GM18520 (cell line): ENCODE data around the gene CADM1.

ENCODE experiments used
- ATAC-seq: cut with Tn5 transposase; IDR thresholded peaks from one replicate; pipeline ENCODE4 v1.9.1; 2021; ENCODE audit not compliant: unreplicated experiment

The CADM1 gene

GRCh38 chr11:115362997-115363396, 141.2 kb downstream of the CADM1 start:
- ATAC-seq: no peak

GRCh38 chr11:115361025-115361424, 143.2 kb downstream of the CADM1 start:
- ATAC-seq: no peak

- ATAC-seq: no peak
These were observed 143.9 kb downstream of the CADM1 start for GRCh38 chr11:115360186-115360824.

- no peak for ATAC-seq
These were observed 147.1 kb downstream of the CADM1 start for GRCh38 chr11:115357066-115357465.

- ATAC-seq: no peak
These were observed 151.3 kb downstream of the CADM1 start for GRCh38 chr11:115352805-115353485.

- ATAC-seq: no peak
These were observed 154.7 kb downstream of the CADM1 start for GRCh38 chr11:115349335-115350017.

GRCh38 chr11:115348416-115348815, 155.8 kb downstream of the CADM1 start:
- no peak for ATAC-seq

- no peak for ATAC-seq
These were observed 157.1 kb downstream of the CADM1 start for GRCh38 chr11:115347106-115347505.

- no peak for ATAC-seq
These were observed 158.4 kb downstream of the CADM1 start for GRCh38 chr11:115345840-115346239.

GRCh38 chr11:115345361-115345760, 158.9 kb downstream of the CADM1 start:
- no peak for ATAC-seq

- ATAC-seq: no peak
These were observed 159.4 kb downstream of the CADM1 start for GRCh38 chr11:115344846-115345245.

- no peak for ATAC-seq
These were observed 162.1 kb downstream of the CADM1 start for GRCh38 chr11:115342142-115342541.

- ATAC-seq: no peak
These were observed 163.3 kb downstream of the CADM1 start for GRCh38 chr11:115340874-115341273.

- ATAC-seq: no peak
These were observed 165.7 kb downstream of the CADM1 start for GRCh38 chr11:115338476-115338875.

GRCh38 chr11:115334932-115335788, 169.1 kb downstream of the CADM1 start:
- ATAC-seq: no peak

- no peak for ATAC-seq
These were observed 170.3 kb downstream of the CADM1 start for GRCh38 chr11:115333949-115334348.

- ATAC-seq: no peak
These were observed 171.1 kb downstream of the CADM1 start for GRCh38 chr11:115333121-115333520.

- no peak for ATAC-seq
These were observed 173.3 kb downstream of the CADM1 start for GRCh38 chr11:115330684-115331482.

GRCh38 chr11:115326526-115326925, 177.7 kb downstream of the CADM1 start:
- no peak for ATAC-seq

- no peak for ATAC-seq
These were observed 178.7 kb downstream of the CADM1 start for GRCh38 chr11:115325523-115325922.
